Peyer's patch (tissue), 4 donors: ENCODE measurements around the gene SLC35A4. TPM values are rescaled to one million over a fixed set of nuclear protein-coding genes. Genes with fewer than 3 reads are reported as not detected.
"Not testable (repeated sequence)": the region's sequence is repeated elsewhere in the genome, so short reads cannot be mapped to it uniquely, and the experiment has no call there.

Experiments used
- DNase-seq, 3 donors: peaks; one replicate each; pipeline ENCODE4 v3.0.0-alpha.2; 2017 to 2019
- H3K27ac ChIP-seq, 4 donors: fragments of 200-600 bp; sonication (generic); one replicate each; pipeline ENCODE4 v1.5.1; 2016 to 2019
- H3K27me3 ChIP-seq, 2 donors: fragments of 200-600 bp; sonication (generic); one replicate each; pipeline ENCODE4 v1.5.1; 2019
- H3K36me3 ChIP-seq, 3 donors: fragments of 200-600 bp; sonication (generic); one replicate each; pipeline ENCODE4 v1.5.1; 2016 to 2019
- H3K4me1 ChIP-seq, 4 donors: fragments of 200-600 bp; sonication (generic); one replicate each; pipeline ENCODE4 v1.5.1; 2016 to 2019
- H3K4me3 ChIP-seq, 4 donors: fragments of 200-600 bp; sonication (generic); 1 replicate in 3 of 4; 2 replicates in 1 of 4; pipeline ENCODE4 v1.5.1; 2016 to 2019; ENCODE audit warnings: mild to moderate bottlenecking in 1 of 4
- H3K9me3 ChIP-seq, 4 donors: fragments of 200-600 bp; sonication (generic); one replicate each; pipeline ENCODE4 v1.5.1; 2016 to 2019; ENCODE audit warnings: mild to moderate bottlenecking in 1 of 4
- CTCF ChIP-seq, 6 experiments: fragments of 450-650 bp in 4 of 6; fragments of 200-600 bp in 2 of 6; sonication (generic) in 1 of 6; IDR thresholded peaks; one replicate each; pipeline ENCODE4 v1.5.1; 2017 to 2019; ENCODE audit warnings: antibody characterized with exemption in 6 of 6, mild to moderate bottlenecking in 3 of 6, moderate library complexity in 1 of 6
- POLR2A ChIP-seq, 2 donors: fragments of 450-650 bp; IDR thresholded peaks; one replicate each; pipeline ENCODE4 v1.5.1; 2017; ENCODE audit warnings: antibody characterized with exemption in 2 of 2, mild to moderate bottlenecking in 2 of 2, moderate library complexity in 2 of 2
- total RNA-seq, 4 donors: library from RNA; depleted of rRNA; stranded (reverse); fragments of >200 nt; gene quantifications; one replicate each; pipeline ENCODE4 v1.1.0, GENCODE V29; 2016

Gene SLC35A4
- total RNA-seq, 4 donors from 2014 or later: 41.9 to 51.3 (median 49.9) TPM

DNA sequence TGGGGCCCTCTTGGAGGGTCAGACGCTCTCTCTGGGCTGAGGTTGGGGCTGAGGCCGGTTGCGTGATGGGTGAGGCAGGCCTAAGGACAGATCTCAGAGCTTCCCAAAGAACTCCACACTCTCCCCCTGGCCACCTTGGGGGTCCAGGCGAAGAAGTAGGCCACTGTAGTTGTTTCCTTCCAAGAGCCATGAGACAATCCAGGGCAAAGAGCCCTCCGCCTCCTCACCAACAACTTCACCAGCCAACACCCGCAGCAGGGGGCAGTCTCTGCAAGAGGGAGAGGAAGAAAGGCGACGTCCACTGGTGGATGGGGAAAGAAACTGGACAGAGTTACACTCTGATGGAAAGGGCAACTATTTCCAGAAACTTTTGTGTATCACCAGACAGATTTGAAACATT, 10.7 kb downstream of the SLC35A4 start:
- H3K27me3 ChIP-seq: no peaks in the 10 kb centered on the region
- H3K36me3 ChIP-seq: no peaks in the 10 kb centered on the region
- no peak overlapping the region for H3K27ac ChIP-seq
- H3K4me3 ChIP-seq: no peak overlapping the region
- TF ChIP-seq POLR2A (IDR thresholded peaks at IDR 0.05): no peak
- TF ChIP-seq CTCF (IDR thresholded peaks at IDR 0.05): peak in 4 of 6 experiments; percentile 20 to 55 (median 52)
- DNase-seq: peak in 2 of 3 donors; percentile 71
- H3K9me3 ChIP-seq: no peaks in the 10 kb centered on the region
- no peaks in the 10 kb centered on the region for H3K4me1 ChIP-seq

DNA sequence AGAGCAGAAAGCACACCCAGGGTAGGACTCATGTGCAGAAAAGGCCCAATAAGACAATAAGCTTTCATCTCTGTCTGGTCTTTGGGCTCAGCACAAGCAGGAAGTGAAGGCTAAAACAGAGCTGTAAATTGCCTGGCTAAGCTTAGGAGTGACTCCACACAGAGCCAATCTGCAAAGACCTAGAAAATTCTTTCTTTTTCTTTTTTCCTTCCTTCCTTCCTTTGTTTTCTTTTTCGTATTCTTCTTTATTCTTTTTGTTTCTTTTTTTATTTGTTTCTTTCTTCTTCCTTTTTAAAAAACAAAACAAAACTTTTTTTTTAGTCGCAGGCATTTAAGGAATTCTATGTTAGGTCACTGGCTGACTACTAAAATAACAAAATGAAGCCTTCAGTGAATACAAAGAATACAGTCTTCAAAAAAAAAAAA, 12.2 kb downstream of the SLC35A4 start:
- TF ChIP-seq POLR2A (IDR thresholded peaks at IDR 0.05) (no peak), CTCF (IDR thresholded peaks at IDR 0.05) (no peak)

DNA sequence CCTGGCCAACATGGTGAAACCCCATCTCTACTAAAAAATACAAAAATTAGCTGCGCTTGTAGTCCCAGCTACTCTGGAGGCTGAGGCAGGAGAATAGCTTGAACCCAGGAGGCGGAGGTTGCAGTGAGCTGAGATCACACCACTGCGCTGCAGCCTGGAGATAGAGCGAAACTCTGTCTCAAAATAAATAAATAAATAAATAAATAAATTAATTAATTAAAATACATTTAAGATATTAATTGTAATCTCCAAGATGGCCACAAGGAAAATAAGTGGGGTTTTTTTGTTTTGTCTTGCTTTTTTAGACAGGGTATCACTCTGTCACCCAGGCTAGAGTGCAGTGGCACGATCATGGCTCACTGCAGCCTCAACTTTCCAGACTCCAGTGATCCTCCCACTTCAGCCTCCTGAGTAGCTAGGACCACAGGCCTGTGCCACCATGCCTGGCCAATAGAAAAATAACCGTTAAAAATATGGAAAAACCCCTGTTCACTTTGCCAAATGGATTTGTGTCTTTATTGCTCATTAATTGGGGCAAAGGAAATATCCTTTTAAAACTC, 14.6 kb downstream of the SLC35A4 start:
- H3K36me3 ChIP-seq, H3K9me3 ChIP-seq, H3K4me3 ChIP-seq, H3K27ac ChIP-seq, DNase-seq, H3K4me1 ChIP-seq, H3K27me3 ChIP-seq: not testable (repeated sequence)

More for the DNA sequence above, 12.2 kb downstream of the SLC35A4 start:
- no peaks in the 10 kb centered on the region for H3K9me3 ChIP-seq
- DNase-seq: no peak
- H3K4me1 ChIP-seq: no peaks in the 10 kb centered on the region
- no peaks in the 10 kb centered on the region for H3K36me3 ChIP-seq
- no peak overlapping the region for H3K27ac ChIP-seq
- no peaks in the 10 kb centered on the region for H3K27me3 ChIP-seq
- H3K4me3 ChIP-seq: no peak overlapping the region

DNA sequence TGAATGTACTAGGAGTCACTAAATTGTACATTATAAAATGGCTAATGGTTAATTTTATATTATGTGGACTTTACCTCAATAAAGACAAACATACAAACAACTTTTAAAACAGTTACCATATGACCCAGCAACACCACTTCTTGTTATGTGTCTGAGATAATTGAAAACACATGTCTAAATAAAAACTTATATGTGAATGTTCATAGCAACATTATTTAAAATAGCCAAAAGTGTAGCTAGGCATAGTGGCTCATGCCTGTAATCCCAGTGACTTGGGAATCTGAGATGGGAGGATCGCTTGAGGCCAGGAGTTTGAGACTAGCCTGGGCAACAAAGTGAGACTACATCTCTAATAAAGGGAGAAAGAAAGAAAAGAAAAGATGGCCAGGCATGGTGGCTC, 22.9 kb downstream of the SLC35A4 start:
- Histone ChIP-seq H3K4me3 (no peak overlapping the region), H3K36me3 (no peaks in the 10 kb centered on the region), H3K9me3 (no peaks in the 10 kb centered on the region), H3K27me3 (no peaks in the 10 kb centered on the region), H3K4me1 (no peaks in the 10 kb centered on the region), H3K27ac (no peak overlapping the region)
- TF ChIP-seq CTCF (IDR thresholded peaks at IDR 0.05) (no peak), POLR2A (IDR thresholded peaks at IDR 0.05) (no peak)
- no peak for DNase-seq

DNA sequence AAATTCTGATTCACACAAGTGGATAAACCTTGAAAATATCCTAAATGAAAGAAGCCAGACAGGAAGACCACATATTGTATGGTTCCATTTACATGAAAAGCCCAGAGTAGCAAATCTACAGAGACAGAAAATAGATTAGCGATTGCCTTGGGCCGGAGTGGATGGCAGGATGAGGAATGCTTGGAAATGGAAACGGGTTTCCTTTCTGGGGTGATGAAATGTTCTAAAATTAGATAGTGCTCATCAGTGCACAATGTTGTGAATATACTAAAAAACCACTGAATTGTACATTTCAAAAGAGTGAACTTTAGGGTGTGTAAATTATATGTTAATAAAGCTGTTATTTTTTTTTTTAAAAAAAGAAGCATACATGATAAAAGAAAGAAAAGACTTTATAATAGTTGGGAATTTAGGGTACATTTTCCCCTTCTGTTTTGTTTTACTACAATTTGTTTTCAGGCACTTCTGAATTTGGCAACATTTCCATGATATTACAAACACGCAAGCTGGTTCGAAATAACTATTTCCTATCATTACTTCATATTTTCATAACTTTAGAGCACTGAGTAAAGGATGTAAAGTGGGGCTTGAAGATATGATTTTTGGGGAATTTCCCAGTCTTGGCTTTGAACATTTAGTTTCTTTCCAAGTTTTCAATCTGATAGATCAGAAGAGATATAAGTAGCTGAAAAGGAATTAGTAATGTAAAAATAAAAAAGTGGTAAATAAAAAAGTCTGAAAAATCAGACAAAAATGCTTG, 23.9 kb downstream of the SLC35A4 start:
- no peak for DNase-seq
- H3K9me3 ChIP-seq: no peaks in the 10 kb centered on the region

More for the DNA sequence above, 23.9 kb downstream of the SLC35A4 start:
- H3K27ac ChIP-seq: peak overlapping the region in 2 of 4 donors; percentile 19 to 43
- H3K27me3 ChIP-seq: no peaks in the 10 kb centered on the region
- H3K36me3 ChIP-seq: no peaks in the 10 kb centered on the region
- no peak overlapping the region for H3K4me3 ChIP-seq
- TF ChIP-seq POLR2A (IDR thresholded peaks at IDR 0.05): no peak
- no peak for TF ChIP-seq CTCF (IDR thresholded peaks at IDR 0.05)
- H3K4me1 ChIP-seq: no peaks in the 10 kb centered on the region
